ENCODE measurements around the gene IFTAP.
"Not testable (repeated sequence)": the region's sequence is repeated elsewhere in the genome, so short reads cannot be mapped to it uniquely, and the experiment has no call there.

IFTAP gene

GRCh38 chr11:36657610-36658267, 63.4 kb downstream of the IFTAP start:
- DNase-seq: no peak

GRCh38 chr11:36661359-36661758, 67.1 kb downstream of the IFTAP start:
- not testable (repeated sequence) for DNase-seq

DNA sequence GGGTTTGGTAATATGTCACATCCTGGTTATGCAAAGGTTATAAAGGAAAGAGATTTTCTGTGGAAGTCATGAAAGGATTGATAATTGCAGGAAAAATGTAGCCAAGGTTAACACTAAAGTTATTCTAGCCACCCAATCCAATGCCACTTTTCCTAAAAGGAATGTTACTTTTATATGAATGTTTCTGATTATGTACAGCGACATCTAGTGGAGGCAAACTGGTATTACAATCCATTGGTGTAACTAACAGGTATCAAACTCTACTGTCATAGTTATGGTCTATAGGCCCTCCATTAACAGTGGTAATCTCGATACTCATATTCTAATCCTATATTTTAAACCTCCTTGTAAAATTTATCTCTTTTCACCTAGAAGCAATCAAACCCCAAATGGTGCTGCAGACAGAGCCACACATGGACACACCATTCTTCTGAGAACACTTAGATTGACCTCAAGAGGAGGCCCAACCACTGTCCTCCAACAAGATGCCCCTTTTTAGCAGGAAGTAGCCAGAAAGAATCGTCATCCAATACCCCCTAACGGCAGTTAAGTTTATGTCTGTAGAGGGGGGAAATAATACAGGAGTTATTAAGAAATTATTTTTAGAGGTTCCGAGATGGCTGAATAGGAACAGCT, 78.6 kb downstream of the IFTAP start:
- DNase-seq: peak in 2 of 5 experiments; percentile 10 to 30

GRCh38 chr11:36679547-36679946, 85.2 kb downstream of the IFTAP start:
- not testable (repeated sequence) for DNase-seq

GRCh38 chr11:36683818-36684217, 89.5 kb downstream of the IFTAP start:
- DNase-seq: no peak

GRCh38 chr11:36684840-36685801, 90.8 kb downstream of the IFTAP start:
- DNase-seq: peak in 4 of 5 experiments; percentile 16 to 44 (median 30)

GRCh38 chr11:36688132-36688531, 93.8 kb downstream of the IFTAP start:
- DNase-seq: no peak

DNA sequence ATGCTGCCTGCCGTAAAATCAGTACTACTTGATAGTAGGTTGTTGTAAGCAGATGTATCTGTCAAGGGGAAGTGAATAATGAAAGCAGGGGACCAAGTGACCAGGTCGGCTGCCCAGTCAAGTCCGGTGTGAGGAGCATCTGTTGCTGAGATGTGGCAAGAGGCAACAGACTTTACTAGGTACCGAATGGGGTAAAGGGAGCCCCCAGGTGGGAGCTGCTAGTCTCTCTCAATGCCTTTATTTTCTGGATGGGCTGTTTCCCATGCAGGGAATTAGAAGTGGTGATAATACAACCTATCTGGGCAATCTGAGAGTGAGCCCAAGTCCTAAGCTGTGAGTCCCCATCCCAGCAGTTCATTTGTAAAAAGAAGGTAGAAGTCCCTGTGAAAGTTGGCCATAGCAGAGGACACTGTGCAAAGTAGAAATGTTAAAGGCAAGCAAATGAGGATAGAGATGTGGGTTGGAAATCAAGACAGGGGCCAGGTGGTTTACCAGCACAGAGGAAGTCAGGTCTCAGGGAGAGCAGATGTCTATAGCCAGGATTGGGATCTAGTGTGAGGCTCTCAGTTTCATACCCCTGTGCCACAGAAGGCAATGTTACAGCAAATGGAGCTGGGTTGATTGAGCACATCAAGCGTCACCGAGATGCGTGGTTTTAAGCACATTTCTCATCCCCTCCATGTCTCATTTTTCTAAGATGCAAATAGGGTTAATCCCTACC, 94.4 kb downstream of the IFTAP start:
- DNase-seq: no peak

DNA sequence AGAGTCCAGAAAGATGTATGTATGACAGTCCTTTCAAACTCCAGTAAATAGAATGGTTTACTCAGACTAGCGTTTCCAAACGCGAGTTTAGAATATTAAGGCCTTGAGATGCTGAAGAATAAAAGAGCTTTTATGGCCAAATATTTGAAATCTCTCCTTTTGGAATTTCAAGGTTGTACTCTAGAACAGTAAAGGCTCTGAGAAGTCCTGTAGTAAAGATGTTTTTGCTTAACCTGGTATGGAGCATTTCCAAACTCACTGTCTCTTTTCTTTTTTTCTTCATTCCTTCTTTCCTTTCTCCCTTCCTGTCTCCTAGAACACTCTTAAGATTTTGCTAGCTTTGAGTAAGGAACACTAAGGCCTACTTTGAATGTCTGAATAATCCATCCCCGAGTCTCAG, 95.1 kb downstream of the IFTAP start:
- no peak for DNase-seq

DNA sequence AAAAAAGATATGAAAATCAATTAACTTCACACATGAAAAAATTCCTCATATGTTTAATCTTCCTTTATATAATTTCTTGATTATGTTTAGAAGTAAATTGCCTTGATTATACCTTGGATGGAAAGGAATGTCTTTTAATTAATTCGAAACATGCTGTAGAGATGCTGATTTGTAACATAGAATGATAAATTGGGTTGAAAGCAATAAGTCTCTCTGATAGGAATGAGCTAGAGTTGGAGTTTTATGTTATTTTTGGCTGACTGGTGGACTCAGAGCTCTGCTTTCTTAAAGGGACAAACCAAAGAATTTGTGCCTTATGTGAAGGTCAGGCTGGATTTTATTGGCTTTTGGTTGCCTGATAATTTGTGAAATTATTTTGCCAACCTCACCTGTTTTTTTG, 98.4 kb downstream of the IFTAP start:
- DNase-seq: no peak

GRCh38 chr11:36693139-36693843, 99.0 kb downstream of the IFTAP start:
- no peak for DNase-seq

DNA sequence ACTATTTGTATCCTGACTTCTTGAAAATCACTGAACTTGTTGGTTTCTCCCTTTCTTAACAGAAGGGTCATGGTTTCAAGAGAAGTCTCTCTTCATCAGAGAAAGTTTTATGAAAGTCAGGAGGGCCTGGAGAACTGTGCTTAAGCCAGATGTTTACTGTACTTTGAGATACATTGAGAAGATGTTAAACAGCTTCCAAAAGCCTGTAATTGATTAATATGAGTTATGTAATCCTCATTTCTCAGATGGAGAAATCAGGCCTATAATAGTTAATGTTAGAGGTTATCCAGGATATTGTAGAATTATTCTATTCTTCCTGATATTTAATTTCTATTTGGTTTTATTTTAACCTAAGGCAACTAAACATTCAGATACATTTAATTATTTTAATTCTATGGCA, 100.8 kb downstream of the IFTAP start:
- no peak for DNase-seq

GRCh38 chr11:36695571-36695970, 101.3 kb downstream of the IFTAP start:
- DNase-seq: no peak

- no peak for DNase-seq
Observed at GRCh38 chr11:36696550-36696949, 102.2 kb downstream of the IFTAP start.

DNA sequence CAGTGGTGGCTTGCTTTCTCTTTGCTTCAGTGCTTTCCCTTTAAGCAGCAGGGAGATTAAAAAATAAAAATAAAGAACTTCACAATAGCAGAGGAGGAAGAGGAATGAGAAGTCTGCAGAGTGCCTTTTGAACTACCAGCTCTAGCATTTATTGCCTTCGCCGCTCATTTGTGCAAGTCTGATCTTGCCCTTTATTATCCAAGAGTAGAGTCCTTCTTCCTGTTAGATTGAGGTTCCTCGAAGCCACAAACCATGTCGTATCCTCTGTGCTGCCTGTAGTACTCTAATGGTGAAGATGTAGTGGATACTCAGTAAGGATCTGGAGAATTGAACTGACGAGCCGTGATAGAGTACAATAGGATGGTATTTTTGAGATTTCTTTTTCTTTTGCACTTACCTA, 105.0 kb downstream of the IFTAP start:
- no peak for DNase-seq

GRCh38 chr11:36700246-36700645, 105.9 kb downstream of the IFTAP start:
- no peak for DNase-seq

- DNase-seq: peak in 1 of 5 experiments; percentile 40
Observed at GRCh38 chr11:36702330-36703054, 108.2 kb downstream of the IFTAP start.

DNA sequence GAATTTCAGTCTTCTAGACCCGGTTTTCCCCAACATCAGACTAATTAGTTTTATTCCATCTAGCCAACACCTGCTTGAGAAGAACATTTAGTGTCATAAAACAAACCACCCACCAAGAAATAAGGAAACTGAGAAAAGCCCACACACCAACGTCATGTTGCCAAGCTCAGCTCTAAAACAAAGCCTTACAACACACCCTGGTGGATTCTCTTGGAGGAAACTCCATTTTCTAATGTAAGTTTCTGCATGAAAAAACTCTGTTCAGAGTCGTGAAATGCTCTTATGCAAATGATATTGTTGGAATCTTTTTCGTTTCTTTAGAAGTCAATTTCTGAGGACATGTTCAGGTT, 108.7 kb downstream of the IFTAP start:
- no peak for DNase-seq
